Fibroblast of skin of abdomen (primary cell): Measurements from ENCODE around the gene TENM4.

Source experiments
- DNase-seq: peaks from one replicate; pipeline ENCODE4 v3.0.0-alpha.2; 2013

TENM4 gene

GRCh38 chr11:79045018-79045799 is 395.6 kb downstream of the TENM4 start:
- DNase-seq, result peak; percentile 75

DNA sequence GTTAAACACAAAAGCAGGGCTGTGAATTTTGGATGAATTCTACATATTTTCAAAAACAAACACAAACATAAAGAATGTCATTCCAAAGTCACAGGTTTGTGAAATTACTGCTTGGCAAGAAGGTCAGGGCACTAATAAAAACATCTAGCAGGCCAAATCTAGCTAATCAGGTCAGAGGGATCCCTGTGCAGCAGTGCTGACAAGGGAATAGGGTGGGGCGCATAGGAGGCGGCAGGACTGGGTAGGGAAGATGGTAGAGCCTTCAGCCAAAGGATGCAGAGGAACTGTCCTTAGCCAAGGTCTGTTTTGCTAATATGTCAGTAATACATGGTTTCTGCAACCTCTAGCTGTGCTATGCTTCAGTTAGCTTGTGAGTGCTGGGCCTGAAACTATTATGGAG is 396.6 kb downstream of the TENM4 start:
- no peak for DNase-seq

GRCh38 chr11:79043726-79044125 is 397.1 kb downstream of the TENM4 start:
- DNase-seq, result peak; percentile 35

DNA sequence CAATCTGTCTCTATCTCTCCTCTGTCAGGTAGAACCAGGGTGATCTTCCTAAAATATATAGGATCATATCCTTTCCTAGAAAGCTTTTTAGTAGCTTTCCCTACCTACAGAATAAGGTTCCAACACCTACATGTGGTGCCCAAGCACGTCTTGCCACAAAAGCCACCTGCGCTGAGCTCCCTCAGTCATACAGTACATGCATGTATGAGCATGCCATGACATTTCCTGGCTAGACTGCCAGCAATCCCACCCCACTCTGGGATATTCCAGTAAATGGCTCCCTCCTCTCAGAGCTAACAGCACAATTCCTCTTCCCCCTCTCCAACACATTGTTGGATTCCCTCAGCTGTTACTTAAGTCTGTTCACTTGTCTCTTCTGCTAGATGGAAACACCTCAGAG is 398.0 kb downstream of the TENM4 start:
- DNase-seq, result no peak

GRCh38 chr11:79040348-79040747 is 400.5 kb downstream of the TENM4 start:
- DNase-seq, result peak; percentile 37

DNA sequence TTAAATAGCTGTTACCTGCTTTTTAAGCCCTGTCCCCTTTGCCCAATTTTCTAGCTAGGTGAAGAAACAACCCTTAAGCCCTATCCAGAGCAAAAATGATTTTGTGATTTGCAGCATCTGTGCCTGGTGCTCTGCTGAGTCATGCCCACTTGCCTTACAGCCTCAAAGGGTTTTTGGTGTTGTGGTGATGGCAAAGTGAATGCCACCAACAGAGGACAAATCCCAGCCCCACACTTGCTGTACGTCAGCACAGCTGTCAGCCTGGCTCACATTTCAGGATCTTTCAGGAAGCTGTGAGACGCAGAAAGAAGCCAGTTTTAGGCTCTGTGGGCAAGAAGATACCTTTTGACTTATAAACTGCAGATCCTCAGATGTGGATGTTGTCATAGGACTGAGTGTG is 401.7 kb downstream of the TENM4 start:
- peak; percentile 34 for DNase-seq

DNA sequence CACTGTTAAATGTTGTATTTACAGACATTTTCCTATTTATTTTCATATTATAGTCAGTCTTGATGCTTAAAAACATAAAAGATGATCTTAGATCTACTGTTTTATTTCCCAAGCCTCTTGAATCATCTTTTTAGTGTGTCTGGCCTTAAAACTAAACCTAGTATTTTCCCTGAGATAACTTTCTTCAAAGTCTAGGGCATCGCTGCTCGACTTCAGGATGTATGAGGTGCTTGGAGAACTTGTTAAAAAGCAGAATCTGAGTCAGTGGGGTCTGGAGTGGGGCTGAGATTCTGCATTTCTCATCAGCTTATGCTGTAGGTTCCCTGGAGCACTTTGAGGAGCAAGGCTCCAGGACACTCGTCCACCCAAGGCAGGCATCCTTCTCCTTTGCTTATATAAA is 404.9 kb downstream of the TENM4 start:
- no peak for DNase-seq

DNA sequence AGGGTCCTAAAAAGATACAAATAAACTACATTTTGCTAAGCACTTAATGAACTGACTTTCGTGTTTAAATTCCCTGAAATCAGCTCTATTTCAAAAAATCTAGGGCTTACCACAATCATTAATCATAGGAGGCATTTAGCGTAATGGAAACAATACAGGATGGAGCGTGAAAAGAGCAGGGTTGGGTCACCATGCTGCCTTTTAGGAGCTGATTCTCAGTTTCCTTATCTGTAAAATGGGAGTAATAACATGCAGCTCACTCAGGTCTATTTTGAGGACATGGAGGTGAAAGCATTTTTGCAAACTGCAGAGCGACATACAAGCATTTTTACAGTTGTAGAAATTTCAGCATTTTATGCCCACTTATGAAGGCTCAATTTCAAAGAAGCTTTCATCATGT is 407.0 kb downstream of the TENM4 start:
- DNase-seq, result no peak

GRCh38 chr11:79030448-79030847 is 410.4 kb downstream of the TENM4 start:
- DNase-seq, result peak; percentile 38

DNA sequence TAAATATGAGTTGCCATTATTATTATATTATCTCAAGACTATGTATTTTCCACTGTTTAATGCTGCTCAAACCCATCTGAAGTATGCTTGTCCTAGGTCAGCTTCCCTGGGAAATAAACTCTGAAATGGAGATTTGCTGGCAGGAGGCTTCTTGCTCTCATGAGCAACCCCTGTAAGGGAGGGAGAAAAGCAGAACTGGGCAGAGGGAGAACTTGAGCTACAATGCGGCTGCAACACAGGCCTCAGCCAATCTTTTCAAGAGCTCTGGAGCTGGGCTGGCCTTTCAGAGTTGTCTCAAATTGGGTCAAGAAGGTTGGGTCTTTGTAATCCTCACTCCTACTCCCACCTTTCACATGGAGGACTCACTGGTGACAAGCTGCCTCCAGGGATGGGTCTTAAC is 412.6 kb downstream of the TENM4 start:
- no peak for DNase-seq

DNA sequence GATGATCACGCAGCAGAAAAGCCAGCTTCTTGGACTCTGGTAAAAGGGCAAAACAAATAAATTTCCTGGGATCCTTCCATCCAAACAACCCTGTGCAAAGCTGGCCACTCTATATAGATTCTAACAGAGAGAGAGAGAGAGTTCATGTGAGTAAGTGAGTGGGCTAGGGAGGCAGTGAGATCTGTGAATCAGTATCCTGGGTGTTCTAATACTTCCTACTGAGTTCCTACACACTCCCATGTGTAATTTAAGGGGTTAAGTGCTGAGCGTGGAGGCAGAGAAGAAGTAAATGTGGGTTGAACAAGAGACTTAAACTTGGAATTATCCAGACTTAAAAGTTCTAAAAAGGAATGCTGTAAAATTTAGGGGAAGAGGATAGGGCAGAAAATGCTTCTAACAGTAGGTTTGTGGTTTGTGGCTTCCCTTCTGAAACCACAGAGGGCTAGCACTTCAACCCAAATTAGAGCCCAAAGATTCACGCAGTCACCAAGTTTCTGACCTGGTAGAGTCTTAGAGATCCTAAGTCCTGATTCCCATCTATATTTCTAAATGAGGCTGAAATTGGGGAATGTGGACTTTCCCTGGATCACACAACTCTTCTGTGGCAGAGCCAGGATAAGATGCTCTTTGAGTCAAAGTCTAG is 413.9 kb downstream of the TENM4 start:
- DNase-seq, result peak; percentile 74

- DNase-seq, result no peak
Measured at GRCh38 chr11:79025622-79026021, 415.2 kb downstream of the TENM4 start.

GRCh38 chr11:79025097-79025496 is 415.7 kb downstream of the TENM4 start:
- no peak for DNase-seq

DNA sequence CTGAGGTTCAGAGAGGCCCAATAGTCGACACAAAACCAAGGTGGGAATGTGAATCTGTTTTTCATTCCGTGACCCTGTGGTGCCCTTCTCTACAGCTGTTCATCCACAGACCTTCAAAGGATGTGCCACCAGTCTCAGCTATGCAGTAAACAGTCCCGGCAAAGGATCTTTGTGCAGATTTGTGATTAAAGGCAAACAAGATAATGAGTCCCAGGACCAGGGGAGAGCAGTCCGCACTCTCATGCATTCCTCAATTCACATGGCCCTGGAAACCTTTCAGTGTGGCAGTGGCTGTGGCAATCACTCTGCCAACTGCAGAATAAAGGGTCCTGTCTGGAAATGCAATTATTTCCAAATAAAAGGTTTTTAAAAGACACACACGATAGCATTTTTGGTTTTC is 418.6 kb downstream of the TENM4 start:
- DNase-seq, result no peak

DNA sequence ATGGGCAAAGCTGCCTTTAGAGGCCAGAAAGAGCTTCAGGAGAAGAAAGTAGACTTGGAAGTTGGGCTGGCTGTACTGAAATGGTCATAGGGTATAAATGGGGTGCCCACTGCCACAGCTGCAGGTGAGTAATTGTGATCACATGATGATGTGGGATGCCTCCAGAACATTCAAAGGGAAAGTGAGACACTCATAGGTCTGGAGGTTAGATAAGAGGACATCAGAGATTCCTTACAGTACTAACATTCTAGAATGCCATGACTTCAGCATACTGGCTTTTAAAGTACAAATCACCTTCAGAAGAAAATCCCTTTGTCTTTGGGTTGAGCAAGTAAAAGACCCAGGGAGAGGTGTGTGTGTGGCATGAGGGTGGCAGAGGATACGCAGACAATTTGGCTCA is 419.2 kb downstream of the TENM4 start:
- DNase-seq, result no peak

DNA sequence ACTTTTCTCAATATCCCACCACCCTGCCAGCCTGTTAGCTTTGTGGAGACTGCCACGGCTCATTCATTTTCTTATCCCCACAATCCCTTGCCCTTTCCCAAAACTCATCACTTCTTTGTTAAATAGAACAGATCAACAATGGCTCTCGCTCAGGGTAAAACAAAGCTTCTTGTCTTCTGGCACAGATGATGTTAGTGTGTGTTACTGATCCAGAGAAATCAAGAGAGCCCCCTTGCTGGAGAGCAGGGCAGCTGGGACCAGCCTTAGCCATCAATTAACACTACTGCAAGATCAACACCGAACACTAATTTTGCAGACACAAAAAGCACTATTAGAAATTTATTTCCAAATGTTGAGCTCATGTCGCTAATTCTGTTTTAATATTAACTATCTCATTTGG is 420.9 kb downstream of the TENM4 start:
- no peak for DNase-seq

DNA sequence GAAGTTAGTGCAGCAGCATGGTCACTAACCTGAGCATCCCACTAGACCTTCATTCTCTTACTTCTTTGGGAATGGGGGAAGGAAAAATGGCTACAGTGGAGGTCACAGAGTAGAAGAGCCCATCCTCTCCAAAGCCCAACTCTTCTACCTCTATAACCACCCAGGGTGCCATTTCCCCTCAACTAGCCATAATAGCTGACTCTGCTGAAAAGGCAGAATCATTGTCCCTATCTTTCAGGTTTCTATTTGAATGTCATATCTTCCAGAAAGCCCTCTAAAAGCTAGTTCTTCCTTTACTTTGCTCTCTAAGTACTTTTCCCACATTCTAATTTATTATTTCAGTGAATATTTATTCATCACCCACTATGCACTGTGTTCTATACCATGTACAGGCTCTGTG is 421.6 kb downstream of the TENM4 start:
- DNase-seq, result no peak

DNA sequence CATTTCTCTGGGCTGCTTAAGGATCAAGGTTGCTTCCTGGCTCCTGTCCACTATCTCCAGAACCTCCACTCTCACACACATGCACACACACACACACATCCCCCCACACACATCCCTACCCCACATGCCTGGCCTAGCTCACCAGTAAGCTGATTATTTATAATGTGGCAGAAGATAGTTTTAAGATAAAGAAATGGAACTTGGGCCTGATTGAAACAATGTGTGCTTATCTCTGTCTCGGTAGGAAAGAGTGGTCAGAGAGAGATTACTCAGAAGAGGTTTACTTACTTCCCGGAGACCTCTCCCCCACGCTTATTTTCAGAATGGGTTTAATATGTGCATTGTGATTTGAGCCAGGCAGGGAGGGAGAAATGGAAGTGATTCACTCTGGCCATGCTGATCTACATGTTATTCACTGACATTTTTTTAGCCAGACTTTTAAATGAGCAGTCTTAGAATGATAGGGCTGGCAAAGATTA is 422.4 kb downstream of the TENM4 start:
- DNase-seq, result peak; percentile 95

- no peak for DNase-seq
Measured at GRCh38 chr11:79017811-79018210, 423.0 kb downstream of the TENM4 start.

DNA sequence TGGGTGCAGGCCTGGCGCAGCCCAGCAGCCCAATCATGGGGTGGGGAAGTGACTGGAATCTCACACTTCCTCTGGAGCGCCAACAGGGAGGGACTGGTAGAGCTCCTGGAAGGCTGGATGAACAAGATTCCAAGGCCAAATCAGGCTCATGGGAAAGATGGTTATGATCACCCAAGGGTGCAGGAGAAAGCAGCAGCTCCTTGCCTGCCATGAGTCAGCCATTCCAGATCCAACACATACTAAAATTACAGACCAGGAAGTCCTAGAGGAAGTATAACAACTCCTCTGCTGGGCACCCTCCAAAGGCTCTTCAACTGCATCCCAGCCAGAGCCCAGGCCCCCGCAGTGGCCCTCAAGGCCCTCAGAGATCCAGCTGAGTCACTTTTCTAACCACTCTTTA is 427.3 kb downstream of the TENM4 start:
- DNase-seq, result peak; percentile 37

DNA sequence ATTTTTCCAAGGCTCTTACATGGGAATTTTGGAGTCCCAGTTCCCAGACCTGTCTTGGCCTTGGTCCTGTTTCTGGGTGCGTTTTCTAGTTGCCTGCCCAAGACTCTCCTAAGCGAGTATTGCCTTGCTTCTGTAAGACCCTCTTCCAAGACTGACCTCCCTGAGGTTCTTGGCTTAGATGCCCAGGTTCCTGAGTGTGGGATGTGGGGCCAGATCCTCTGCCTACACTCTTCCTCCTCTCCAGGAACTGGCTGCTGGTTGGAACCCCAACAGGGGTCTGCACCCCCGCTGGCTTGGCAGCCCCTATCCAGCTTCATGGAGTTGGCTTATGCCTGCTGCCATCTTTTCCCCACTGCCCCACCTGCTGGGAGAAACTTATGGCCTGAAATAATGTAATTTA is 429.5 kb downstream of the TENM4 start:
- DNase-seq, result no peak

- DNase-seq, result no peak
Measured at GRCh38 chr11:79007771-79008402, 432.9 kb downstream of the TENM4 start.

DNA sequence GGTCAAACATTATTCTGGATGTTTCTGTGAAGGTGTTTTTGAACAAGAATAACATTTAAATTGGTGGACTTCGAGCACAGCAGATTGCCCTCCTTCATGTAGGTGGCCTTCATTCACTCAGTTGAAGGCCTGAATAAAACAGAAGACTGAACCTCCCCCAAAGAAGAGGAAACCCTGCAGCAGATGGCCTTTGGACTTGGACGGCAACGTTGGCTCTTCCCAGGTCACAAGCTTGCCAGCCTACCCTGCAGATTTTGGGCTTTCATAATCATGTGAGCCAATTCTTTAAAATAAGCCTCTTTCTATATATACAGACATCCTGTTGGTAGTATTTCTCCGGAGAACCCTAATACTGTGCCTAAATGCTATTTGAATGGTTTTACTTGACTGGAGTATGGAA is 434.0 kb downstream of the TENM4 start:
- no peak for DNase-seq

DNA sequence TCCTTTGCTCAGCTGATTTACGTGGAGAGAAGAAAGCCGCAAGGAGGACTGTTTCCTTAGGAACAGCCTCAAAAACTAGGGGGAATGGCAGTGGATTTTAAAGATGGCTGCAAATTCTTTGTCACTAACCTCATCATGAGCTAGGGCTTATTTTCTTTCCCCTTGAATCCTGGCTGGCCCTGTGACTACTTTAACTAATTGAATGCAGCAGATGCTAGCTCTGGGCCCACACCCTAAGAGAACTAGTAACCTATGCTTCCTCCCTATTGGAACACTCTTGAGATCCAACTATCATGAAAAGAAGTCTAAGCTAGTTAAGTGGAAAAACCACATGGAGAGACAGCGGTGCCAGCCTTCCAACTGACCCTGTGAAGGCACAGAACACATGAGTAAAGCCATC is 444.8 kb downstream of the TENM4 start:
- no peak for DNase-seq
